ENCODE results near the gene PRKCA. TPM values are rescaled to one million over a fixed set of nuclear protein-coding genes. Genes with fewer than 3 reads are reported as not detected.

PRKCA gene
- total and polyA plus RNA-seq, 2 experiments from 2014 or later: 6.4 to 35.4 TPM

DNA sequence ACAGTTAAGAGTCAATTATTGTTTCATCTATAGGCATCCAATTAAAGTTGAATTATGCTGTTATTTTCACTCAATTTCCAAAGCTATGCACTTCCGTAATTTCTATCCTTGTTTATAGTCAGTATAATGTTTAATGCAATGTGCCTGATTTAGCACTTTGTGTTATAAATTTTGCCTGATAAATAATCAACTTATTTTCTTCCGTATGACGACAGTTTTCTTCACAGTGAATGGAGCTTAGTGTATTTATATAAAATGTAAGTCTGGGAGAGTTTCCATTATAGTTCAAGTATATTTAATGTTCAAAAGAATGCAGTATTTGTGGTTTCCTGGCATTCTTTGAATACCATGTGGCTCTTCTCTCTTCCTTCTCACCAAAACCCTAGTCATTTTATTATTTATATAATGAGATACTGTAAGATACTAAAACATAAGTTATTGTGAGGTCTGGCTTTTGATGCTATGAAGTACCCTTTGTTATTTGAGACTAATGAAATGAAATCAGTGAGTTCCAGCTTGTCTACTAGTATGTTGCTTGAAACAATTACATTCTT, 240.6 kb downstream of the PRKCA start:
- H4K20me1 ChIP-seq (replicated peaks; ENCODE audit: insufficient read depth): no peaks in the 10 kb centered on the region
- Mint-ChIP-seq H3K4me1 (peaks cover 28% of the 10 kb centered on the region), H3K27me3 (ENCODE audit: insufficient read depth, low read depth, poor library complexity) (peaks cover 6% of the 10 kb centered on the region), H3K27ac (no peak overlapping the region), H3K4me3 (no peak overlapping the region), H3K36me3 (ENCODE audit: low read depth) (peaks cover 12% of the 10 kb centered on the region; the same call in 2 of the 3 replicates), H3K9me3 (peaks cover 16% of the 10 kb centered on the region)
- no peak overlapping the region for H3K27ac ChIP-seq (ENCODE audit: low read depth)
- DNase-seq (ENCODE audit: low spot score) (no peak), ATAC-seq (no peak)
- H3K79me2 ChIP-seq (replicated peaks; ENCODE audit: insufficient read depth): no peaks in the 10 kb centered on the region
- peaks cover 19% of the 10 kb centered on the region for H3K4me1 ChIP-seq (ENCODE audit: insufficient read depth)
- H3K36me3 ChIP-seq (ENCODE audit: insufficient read depth): no peaks in the 10 kb centered on the region
- no peaks in the 10 kb centered on the region for H3F3A ChIP-seq (replicated peaks; ENCODE audit: low read depth)
- TF ChIP-seq ZNF331 (CRISPR knock-in tag; IDR thresholded peaks at IDR 0.05; ENCODE audit: low read depth) (no peak), NANOG (IDR thresholded peaks at IDR 0.05; ENCODE audit: borderline replicate concordance) (no peak), CREB1 (CRISPR knock-in tag; IDR thresholded peaks at IDR 0.05; ENCODE audit: low read depth) (no peak), EZH2phosphoT487 (IDR thresholded peaks at IDR 0.05; ENCODE audit: unreplicated experiment) (no peak), STAT1 (IDR thresholded peaks at IDR 0.05; ENCODE audit: unreplicated experiment) (no peak), ZNF114 (CRISPR knock-in tag; IDR thresholded peaks at IDR 0.05) (no peak), POLR2AphosphoS5 (IDR thresholded peaks at IDR 0.05; ENCODE audit: low read depth) (no peak), EZH2 (IDR thresholded peaks at IDR 0.05; ENCODE audit: low read depth, unreplicated experiment) (no peak), JUNB (IDR thresholded peaks at IDR 0.05; ENCODE audit: unreplicated experiment) (no peak)
- TF ChIP-seq, protein P1, sequence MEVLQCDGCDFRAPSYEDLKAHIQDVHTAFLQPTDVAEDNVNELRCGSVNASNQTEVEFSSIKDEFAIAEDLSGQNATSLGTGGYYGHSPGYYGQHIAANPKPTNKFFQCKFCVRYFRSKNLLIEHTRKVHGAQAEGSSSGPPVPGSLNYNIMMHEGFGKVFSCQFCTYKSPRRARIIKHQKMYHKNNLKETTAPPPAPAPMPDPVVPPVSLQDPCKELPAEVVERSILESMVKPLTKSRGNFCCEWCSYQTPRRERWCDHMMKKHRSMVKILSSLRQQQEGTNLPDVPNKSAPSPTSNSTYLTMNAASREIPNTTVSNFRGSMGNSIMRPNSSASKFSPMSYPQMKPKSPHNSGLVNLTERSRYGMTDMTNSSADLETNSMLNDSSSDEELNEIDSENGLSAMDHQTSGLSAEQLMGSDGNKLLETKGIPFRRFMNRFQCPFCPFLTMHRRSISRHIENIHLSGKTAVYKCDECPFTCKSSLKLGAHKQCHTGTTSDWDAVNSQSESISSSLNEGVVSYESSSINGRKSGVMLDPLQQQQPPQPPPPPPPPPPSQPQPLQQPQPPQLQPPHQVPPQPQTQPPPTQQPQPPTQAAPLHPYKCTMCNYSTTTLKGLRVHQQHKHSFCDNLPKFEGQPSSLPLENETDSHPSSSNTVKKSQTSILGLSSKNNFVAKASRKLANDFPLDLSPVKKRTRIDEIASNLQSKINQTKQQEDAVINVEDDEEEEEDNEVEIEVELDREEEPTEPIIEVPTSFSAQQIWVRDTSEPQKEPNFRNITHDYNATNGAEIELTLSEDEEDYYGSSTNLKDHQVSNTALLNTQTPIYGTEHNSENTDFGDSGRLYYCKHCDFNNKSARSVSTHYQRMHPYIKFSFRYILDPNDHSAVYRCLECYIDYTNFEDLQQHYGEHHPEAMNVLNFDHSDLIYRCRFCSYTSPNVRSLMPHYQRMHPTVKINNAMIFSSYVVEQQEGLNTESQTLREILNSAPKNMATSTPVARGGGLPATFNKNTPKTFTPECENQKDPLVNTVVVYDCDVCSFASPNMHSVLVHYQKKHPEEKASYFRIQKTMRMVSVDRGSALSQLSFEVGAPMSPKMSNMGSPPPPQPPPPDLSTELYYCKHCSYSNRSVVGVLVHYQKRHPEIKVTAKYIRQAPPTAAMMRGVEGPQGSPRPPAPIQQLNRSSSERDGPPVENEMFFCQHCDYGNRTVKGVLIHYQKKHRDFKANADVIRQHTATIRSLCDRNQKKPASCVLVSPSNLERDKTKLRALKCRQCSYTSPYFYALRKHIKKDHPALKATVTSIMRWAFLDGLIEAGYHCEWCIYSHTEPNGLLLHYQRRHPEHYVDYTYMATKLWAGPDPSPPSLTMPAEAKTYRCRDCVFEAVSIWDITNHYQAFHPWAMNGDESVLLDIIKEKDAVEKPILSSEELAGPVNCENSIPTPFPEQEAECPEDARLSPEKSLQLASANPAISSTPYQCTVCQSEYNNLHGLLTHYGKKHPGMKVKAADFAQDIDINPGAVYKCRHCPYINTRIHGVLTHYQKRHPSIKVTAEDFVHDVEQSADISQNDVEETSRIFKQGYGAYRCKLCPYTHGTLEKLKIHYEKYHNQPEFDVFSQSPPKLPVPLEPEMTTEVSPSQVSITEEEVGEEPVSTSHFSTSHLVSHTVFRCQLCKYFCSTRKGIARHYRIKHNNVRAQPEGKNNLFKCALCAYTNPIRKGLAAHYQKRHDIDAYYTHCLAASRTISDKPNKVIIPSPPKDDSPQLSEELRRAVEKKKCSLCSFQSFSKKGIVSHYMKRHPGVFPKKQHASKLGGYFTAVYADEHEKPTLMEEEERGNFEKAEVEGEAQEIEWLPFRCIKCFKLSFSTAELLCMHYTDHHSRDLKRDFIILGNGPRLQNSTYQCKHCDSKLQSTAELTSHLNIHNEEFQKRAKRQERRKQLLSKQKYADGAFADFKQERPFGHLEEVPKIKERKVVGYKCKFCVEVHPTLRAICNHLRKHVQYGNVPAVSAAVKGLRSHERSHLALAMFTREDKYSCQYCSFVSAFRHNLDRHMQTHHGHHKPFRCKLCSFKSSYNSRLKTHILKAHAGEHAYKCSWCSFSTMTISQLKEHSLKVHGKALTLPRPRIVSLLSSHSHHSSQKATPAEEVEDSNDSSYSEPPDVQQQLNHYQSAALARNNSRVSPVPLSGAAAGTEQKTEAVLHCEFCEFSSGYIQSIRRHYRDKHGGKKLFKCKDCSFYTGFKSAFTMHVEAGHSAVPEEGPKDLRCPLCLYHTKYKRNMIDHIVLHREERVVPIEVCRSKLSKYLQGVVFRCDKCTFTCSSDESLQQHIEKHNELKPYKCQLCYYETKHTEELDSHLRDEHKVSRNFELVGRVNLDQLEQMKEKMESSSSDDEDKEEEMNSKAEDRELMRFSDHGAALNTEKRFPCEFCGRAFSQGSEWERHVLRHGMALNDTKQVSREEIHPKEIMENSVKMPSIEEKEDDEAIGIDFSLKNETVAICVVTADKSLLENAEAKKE (CRISPR knock-in tag; IDR thresholded peaks at IDR 0.05): no peak
- TF ChIP-seq, protein P2, sequence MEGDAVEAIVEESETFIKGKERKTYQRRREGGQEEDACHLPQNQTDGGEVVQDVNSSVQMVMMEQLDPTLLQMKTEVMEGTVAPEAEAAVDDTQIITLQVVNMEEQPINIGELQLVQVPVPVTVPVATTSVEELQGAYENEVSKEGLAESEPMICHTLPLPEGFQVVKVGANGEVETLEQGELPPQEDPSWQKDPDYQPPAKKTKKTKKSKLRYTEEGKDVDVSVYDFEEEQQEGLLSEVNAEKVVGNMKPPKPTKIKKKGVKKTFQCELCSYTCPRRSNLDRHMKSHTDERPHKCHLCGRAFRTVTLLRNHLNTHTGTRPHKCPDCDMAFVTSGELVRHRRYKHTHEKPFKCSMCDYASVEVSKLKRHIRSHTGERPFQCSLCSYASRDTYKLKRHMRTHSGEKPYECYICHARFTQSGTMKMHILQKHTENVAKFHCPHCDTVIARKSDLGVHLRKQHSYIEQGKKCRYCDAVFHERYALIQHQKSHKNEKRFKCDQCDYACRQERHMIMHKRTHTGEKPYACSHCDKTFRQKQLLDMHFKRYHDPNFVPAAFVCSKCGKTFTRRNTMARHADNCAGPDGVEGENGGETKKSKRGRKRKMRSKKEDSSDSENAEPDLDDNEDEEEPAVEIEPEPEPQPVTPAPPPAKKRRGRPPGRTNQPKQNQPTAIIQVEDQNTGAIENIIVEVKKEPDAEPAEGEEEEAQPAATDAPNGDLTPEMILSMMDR (conservative IDR thresholded peaks at IDR 0.05; ENCODE audit: low read depth in 2 of 2): no peak
- TF ChIP-seq, protein P3, sequence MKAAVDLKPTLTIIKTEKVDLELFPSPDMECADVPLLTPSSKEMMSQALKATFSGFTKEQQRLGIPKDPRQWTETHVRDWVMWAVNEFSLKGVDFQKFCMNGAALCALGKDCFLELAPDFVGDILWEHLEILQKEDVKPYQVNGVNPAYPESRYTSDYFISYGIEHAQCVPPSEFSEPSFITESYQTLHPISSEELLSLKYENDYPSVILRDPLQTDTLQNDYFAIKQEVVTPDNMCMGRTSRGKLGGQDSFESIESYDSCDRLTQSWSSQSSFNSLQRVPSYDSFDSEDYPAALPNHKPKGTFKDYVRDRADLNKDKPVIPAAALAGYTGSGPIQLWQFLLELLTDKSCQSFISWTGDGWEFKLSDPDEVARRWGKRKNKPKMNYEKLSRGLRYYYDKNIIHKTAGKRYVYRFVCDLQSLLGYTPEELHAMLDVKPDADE (IDR thresholded peaks at IDR 0.05): no peak
- TF ChIP-seq, protein P4, sequence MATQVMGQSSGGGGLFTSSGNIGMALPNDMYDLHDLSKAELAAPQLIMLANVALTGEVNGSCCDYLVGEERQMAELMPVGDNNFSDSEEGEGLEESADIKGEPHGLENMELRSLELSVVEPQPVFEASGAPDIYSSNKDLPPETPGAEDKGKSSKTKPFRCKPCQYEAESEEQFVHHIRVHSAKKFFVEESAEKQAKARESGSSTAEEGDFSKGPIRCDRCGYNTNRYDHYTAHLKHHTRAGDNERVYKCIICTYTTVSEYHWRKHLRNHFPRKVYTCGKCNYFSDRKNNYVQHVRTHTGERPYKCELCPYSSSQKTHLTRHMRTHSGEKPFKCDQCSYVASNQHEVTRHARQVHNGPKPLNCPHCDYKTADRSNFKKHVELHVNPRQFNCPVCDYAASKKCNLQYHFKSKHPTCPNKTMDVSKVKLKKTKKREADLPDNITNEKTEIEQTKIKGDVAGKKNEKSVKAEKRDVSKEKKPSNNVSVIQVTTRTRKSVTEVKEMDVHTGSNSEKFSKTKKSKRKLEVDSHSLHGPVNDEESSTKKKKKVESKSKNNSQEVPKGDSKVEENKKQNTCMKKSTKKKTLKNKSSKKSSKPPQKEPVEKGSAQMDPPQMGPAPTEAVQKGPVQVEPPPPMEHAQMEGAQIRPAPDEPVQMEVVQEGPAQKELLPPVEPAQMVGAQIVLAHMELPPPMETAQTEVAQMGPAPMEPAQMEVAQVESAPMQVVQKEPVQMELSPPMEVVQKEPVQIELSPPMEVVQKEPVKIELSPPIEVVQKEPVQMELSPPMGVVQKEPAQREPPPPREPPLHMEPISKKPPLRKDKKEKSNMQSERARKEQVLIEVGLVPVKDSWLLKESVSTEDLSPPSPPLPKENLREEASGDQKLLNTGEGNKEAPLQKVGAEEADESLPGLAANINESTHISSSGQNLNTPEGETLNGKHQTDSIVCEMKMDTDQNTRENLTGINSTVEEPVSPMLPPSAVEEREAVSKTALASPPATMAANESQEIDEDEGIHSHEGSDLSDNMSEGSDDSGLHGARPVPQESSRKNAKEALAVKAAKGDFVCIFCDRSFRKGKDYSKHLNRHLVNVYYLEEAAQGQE (IDR thresholded peaks at IDR 0.05; ENCODE audit: unreplicated experiment): no peak
- no peak overlapping the region for H2AFZ ChIP-seq
- H3K27me3 ChIP-seq (ENCODE audit: insufficient read depth): no peaks in the 10 kb centered on the region
- H3K9me2 ChIP-seq (ENCODE audit: insufficient read depth): no peaks in the 10 kb centered on the region
- H3K4me3 ChIP-seq: no peak overlapping the region
- H3K4me2 ChIP-seq: no peak overlapping the region
